Colon (tissue), 2 donors: ENCODE results near the gene FAM174C.

ENCODE experiments used
- FAIRE-seq: peaks from 2 replicates; lab custom pipeline; 2012; peaks lifted over from hg19 to GRCh38; lab: Jason Lieb, UNC
- donor health status: control.
- donor health status: control.

FAM174C gene

GRCh38 chr19:1250437-1251260 lies 24.7 kb upstream of the FAM174C start:
- no peak for FAIRE-seq

- no peak for FAIRE-seq
Observed at GRCh38 chr19:1251330-1252220, 23.8 kb upstream of the FAM174C start.

GRCh38 chr19:1252221-1252820 lies 23.0 kb upstream of the FAM174C start:
- FAIRE-seq, result no peak

- no peak for FAIRE-seq
Observed at GRCh38 chr19:1252821-1253513, 22.4 kb upstream of the FAM174C start.

GRCh38 chr19:1253514-1254080 lies 21.7 kb upstream of the FAM174C start:
- FAIRE-seq, result no peak

GRCh38 chr19:1254081-1254527 lies 21.2 kb upstream of the FAM174C start:
- no peak for FAIRE-seq

GRCh38 chr19:1254530-1255185 lies 20.7 kb upstream of the FAM174C start:
- FAIRE-seq, result no peak

- no peak for FAIRE-seq
Observed at GRCh38 chr19:1255186-1256161, 19.9 kb upstream of the FAM174C start.

GRCh38 chr19:1256646-1257474 lies 18.5 kb upstream of the FAM174C start:
- no peak for FAIRE-seq

- FAIRE-seq, result no peak
Observed at GRCh38 chr19:1257475-1258162, 17.7 kb upstream of the FAM174C start.

- no peak for FAIRE-seq
Observed at GRCh38 chr19:1258163-1258492, 17.2 kb upstream of the FAM174C start.

GRCh38 chr19:1258707-1259205 lies 16.6 kb upstream of the FAM174C start:
- no peak for FAIRE-seq

GRCh38 chr19:1259206-1259875 lies 16.0 kb upstream of the FAM174C start:
- no peak for FAIRE-seq

GRCh38 chr19:1259876-1260748 lies 15.2 kb upstream of the FAM174C start:
- FAIRE-seq, result no peak

GRCh38 chr19:1260749-1261537 lies 14.4 kb upstream of the FAM174C start:
- no peak for FAIRE-seq

GRCh38 chr19:1261538-1261797 lies 13.9 kb upstream of the FAM174C start:
- FAIRE-seq, result no peak
